Tibial nerve (tissue), 4 donors: ENCODE results near the gene TMEM97.

Experiments
- EP300 ChIP-seq, 2 donors: sonication (generic); formaldehyde crosslinking; IDR thresholded peaks; one replicate each; pipeline ENCODE4 v1.6.1; 2017; ENCODE audit warnings: antibody characterized with exemption in 2 of 2, mild to moderate bottlenecking in 1 of 2
- POLR2A ChIP-seq, 2 donors: fragments of 450-650 bp; IDR thresholded peaks; one replicate each; pipeline ENCODE4 v1.6.1; 2017; ENCODE audit warnings: antibody characterized with exemption in 2 of 2, mild to moderate bottlenecking in 2 of 2, moderate library complexity in 2 of 2
- TF ChIP-seq, protein P1 (sequence below), 5 experiments: fragments of 200-600 bp in 3 of 5; fragments of 450-650 bp in 2 of 5; sonication (generic) in 3 of 5; IDR thresholded peaks; one replicate each; pipeline ENCODE4 v1.5.1; 2016 to 2019; ENCODE audit warnings: antibody characterized with exemption in 5 of 5, mild to moderate bottlenecking in 3 of 5, moderate library complexity in 2 of 5

DNA sequence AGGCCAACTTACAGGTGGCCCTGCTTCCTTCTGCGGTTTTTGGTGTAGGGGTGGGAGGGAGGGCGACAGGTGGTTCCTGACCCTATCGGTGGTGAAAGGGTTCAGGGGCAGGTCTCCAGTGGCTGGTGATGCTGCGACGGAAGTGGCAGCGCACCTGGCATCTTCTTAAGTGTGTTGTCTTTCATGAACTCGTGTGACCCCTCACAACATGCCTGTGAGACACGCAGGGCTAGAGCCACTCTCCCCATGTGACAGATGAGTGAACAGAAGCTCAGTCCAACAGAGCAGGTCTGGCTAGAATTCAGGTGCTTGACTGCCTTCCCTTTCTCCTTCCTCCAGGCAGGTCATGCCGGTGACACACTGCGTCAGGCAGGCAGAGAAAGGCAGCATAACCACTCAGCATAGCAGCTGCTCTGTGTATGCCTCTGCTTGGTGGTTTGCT is 24.5 kb downstream of the TMEM97 start:
- TF ChIP-seq, protein P1, sequence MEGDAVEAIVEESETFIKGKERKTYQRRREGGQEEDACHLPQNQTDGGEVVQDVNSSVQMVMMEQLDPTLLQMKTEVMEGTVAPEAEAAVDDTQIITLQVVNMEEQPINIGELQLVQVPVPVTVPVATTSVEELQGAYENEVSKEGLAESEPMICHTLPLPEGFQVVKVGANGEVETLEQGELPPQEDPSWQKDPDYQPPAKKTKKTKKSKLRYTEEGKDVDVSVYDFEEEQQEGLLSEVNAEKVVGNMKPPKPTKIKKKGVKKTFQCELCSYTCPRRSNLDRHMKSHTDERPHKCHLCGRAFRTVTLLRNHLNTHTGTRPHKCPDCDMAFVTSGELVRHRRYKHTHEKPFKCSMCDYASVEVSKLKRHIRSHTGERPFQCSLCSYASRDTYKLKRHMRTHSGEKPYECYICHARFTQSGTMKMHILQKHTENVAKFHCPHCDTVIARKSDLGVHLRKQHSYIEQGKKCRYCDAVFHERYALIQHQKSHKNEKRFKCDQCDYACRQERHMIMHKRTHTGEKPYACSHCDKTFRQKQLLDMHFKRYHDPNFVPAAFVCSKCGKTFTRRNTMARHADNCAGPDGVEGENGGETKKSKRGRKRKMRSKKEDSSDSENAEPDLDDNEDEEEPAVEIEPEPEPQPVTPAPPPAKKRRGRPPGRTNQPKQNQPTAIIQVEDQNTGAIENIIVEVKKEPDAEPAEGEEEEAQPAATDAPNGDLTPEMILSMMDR (IDR thresholded peaks at IDR 0.05): no peak
- TF ChIP-seq POLR2A (IDR thresholded peaks at IDR 0.05) (no peak), EP300 (IDR thresholded peaks at IDR 0.05) (no peak)
